GM18870 (cell line): Measurements from ENCODE around the gene COL5A1.

ENCODE experiments used
- ATAC-seq: cut with Tn5 transposase; IDR thresholded peaks from one replicate; pipeline ENCODE4 v1.9.1; 2021; ENCODE audit warnings: moderate library complexity; ENCODE audit not compliant: unreplicated experiment

COL5A1 gene

GRCh38 chr9:134808447-134808792, 166.8 kb downstream of the COL5A1 start:
- no peak for ATAC-seq

- no peak for ATAC-seq
Measured at GRCh38 chr9:134809292-134809691, 167.7 kb downstream of the COL5A1 start.

DNA sequence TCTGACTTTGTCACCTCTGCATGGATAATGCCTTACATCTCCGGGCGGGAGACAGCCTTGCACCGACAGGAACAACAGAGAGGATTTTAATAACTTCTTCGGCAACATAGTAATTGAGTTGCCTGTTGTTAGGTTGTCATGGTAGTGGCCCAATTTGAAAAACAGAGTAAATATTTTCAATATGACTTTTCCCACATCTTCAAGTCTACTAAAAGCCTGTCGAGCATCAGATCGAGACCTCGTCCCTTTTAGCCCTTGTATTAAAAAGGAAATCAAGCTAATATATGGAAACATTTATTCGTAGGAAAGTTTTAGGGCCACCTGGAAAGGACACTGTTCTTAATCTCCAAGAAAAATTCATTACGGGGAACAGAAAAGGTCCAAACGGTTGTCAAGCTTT, 168.2 kb downstream of the COL5A1 start:
- no peak for ATAC-seq

- no peak for ATAC-seq
Measured at GRCh38 chr9:134811079-134811672, 169.6 kb downstream of the COL5A1 start.

DNA sequence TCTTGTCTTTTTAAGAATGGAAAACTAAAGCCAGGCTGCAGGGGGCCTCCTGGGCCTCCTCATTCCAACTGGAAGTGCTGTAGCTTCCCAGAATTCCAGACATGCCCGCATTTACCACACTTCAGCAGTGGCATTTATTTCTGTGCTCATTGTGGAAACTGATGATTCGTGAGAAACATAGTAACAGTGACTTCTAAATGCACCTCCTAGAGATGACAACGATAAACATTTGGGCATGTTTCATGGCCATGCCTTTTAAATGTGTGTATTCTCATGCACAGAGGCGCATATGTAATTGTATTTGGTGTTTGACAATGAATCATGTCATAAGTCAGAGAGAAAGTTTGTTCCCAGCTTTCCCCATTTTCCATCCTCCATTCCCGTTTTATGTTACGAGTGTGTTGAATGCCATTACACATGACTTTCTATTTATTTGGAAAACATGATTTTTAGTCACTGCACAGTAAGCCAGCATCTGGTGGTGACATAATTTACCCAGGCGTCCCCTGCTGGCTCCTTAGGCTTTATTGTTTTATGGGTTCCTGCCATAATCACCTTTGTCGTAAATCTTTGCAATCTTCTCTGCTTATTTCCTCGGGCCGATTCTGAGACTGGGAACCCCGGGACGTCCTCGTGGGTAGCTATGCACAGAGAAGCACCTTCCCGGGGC, 170.2 kb downstream of the COL5A1 start:
- ATAC-seq = no peak

- ATAC-seq = no peak
Measured at GRCh38 chr9:134812343-134812673, 170.7 kb downstream of the COL5A1 start.

GRCh38 chr9:134813841-134814240, 172.2 kb downstream of the COL5A1 start:
- ATAC-seq = no peak

DNA sequence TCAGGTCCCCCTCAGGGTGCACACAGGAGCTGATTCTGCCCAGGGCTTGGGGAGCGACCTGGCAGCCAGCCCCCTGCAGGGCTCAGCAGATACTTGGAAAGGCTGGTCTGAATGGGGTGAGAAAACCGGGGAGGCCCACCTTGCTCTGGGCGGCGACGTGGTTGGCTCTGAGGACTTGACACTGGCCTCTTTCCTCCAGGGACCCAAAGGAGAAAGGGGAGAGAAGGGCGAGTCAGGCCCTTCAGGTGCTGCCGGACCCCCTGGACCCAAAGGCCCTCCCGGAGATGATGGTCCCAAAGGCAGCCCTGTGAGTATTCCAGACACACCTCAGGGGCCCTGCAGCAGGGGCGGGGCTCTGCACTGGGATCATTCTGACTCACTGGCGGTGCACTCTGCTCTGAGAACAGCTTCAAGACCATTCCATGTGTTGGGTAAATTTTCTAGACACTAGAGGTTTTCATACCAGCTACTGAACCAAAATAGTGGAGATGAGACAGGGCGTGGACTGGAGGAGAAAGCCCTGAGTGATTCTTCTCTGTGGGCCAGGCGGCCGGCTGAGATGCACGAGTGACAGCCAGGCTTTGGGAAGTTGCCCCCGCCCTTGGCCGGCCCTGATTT, 173.1 kb downstream of the COL5A1 start:
- ATAC-seq = no peak

GRCh38 chr9:134815435-134816214, 174.0 kb downstream of the COL5A1 start:
- ATAC-seq = no peak

DNA sequence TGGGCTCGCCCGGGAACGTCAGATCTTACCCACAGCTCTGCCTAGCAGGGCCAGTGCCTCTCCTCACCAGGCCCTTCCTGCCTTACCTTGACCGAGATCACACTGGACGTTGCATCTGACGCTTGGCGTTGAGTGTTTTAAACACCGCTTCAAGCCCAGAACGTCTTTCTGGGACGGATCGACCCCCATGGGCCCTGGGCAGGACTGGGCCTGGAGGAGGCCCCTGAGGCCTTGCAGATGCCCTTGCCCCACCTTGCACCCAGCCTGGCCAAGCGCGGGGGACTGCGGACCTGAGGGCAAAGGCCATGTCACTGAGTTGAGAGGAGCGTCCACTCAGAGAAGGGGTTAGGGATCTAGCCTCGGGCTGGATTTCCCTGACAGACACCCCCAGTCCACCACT, 174.7 kb downstream of the COL5A1 start:
- no peak for ATAC-seq

DNA sequence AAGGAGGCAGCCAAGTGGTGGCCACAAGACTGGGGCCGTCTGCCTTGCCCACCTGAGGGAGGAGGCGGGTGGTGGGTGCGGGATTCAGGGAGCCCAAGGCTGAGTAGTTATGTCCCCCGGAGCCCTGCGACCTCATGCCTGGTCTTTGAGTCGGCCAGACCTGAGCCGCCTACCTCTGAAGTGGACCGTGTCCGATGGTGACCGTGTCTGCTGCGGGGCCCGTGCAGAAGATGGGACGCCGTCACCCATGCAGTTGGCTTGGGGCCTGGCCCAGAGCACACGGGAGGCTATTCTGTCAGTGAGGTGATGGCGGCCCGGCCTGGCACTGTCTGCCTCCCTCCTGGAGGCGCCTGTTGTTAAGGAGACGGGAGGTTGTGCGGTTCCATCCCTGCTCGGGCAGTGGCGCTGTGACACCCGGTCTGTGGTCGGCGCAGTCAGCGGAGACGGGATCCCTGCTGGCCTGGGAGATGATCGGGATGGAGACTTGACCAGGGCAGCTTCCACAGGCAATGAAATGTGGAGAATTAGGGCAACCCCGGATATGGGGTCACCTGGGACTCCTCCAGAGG, 176.5 kb downstream of the COL5A1 start:
- no peak for ATAC-seq

DNA sequence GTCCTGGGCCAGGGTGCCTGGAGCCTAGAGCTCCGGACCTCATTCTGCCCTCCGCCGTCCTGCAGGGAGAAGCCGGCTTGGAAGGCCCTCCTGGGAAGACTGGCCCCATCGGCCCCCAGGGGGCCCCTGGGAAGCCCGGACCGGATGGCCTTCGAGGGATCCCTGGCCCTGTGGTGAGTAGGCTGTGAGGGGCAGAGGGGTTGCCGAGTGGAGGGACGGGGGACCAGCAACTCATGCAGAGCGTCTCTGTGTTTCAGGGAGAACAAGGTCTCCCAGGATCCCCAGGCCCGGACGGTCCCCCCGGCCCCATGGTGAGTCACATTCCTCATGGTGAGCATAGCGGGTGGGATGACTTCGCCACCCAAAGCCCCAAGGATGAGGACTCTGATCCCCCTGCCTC, 177.0 kb downstream of the COL5A1 start:
- ATAC-seq = no peak

- no peak for ATAC-seq
Measured at GRCh38 chr9:134820901-134821300, 179.3 kb downstream of the COL5A1 start.

DNA sequence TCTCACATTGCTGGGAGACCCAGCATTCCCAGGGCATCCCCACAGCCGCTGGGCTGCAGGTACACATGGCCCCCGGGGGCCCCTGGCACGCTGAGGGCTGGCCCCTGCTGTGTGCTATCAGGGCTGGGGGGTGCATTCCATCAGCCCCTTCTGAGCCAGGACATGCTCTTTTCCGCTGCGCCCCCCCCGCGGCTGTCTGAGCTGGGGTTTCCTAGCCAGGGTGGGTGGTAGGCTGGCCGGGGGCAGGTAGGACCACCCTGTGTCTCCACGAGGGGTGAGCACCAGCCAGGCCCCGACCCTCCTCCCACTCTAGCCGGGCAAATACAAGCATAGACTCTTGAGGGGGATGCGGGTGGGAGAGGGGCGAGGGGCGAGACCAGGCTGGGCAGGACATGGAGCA, 180.9 kb downstream of the COL5A1 start:
- ATAC-seq = no peak

- no peak for ATAC-seq
Measured at GRCh38 chr9:134823623-134824022, 182.0 kb downstream of the COL5A1 start.

- ATAC-seq = no peak
Measured at GRCh38 chr9:134824583-134824982, 183.0 kb downstream of the COL5A1 start.

GRCh38 chr9:134825025-134825424, 183.4 kb downstream of the COL5A1 start:
- ATAC-seq = no peak

DNA sequence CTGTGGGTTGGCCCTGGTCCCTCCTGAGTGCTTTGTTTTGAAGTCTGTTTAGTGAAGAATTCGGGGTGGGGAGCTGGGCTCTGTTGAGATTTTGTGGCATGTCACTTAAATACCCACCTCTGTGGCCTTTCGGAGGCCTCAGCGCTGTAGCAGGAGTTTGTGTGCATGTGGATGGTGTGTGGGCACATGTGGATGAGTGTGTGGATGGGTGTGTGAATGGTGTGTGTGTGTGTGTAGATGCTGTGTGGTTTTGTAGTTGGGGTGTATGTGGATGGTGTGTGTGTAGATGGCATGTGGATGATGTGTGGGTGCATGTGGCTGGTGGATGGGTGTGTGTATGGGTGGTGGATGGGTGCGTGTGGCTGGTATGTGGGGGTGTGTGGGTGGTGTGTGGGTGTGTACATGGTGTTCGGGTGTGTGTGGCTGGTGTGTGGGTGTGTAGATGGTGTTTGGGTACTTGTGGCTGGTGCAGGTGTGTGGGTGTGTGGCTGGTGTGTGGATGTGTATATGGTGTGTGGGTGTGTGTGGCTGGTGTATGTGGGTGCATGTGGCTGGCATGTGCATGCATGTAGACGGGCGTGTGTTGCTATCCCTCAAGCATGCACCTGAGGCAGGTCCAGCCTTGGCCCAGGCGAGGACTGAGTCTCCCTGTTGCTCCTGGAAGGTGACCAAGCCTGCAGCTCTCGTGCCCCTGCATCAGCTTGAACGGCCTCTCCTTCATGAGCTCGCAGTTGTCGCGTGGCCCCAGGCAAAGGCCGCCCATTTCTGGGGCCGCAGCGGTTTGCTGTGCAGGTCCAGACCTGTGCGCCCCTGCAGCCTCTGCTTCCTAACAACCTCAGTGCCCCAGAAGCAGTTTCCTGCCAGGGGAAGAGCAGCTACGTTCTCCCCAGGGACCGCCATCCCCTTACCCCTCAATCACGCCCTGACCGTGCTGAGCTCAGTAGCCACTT, 185.0 kb downstream of the COL5A1 start:
- no peak for ATAC-seq

GRCh38 chr9:134827559-134827958, 186.0 kb downstream of the COL5A1 start:
- ATAC-seq = no peak

- ATAC-seq = no peak
Measured at GRCh38 chr9:134827993-134828392, 186.4 kb downstream of the COL5A1 start.

DNA sequence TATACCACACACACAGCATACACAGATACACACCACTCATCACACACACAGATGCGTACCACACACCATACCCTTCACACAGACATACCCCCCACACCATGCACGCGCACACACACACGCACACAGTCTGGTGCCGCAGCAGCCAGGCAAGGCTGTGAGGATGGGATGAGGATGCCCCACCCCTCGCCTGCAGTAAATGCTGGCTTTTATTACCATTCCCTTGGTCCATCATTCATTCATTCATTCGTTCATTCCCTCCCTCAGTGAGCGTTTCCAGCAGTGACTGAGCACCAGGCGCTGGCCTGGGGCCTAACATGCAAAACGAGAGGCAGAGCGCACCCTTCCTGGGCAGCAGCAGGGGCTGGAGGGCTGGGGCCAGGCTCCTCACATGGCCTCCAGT, 187.3 kb downstream of the COL5A1 start:
- no peak for ATAC-seq
